Mucosa of rectum (tissue), 2 donors: ENCODE measurements around the gene RPS15A.
A peak's percentile ranks its signal among the peaks of the same experiment; 100 is the strongest.

Experiments used
- H3K27ac ChIP-seq, 2 donors: one replicate each; pipeline ENCODE4 v1.7.0; 2013; ENCODE audit warnings: inconsistent platforms in 2 of 2, low read depth in 2 of 2, low read length in 2 of 2
- H3K27me3 ChIP-seq, 2 donors: one replicate each; pipeline ENCODE4 v1.7.0; 2013; ENCODE audit warnings: low read length in 2 of 2; ENCODE audit not compliant: control insufficient read depth in 2 of 2, insufficient read depth in 2 of 2
- H3K36me3 ChIP-seq, 2 donors: one replicate each; pipeline ENCODE4 v1.7.0; 2013; ENCODE audit warnings: low read length in 2 of 2; ENCODE audit not compliant: control insufficient read depth in 2 of 2, insufficient read depth in 2 of 2
- H3K4me1 ChIP-seq, 2 donors: one replicate each; pipeline ENCODE4 v1.7.0; 2013; ENCODE audit warnings: low read length in 2 of 2, mild to moderate bottlenecking in 1 of 2; ENCODE audit not compliant: control insufficient read depth in 2 of 2, insufficient read depth in 2 of 2
- H3K4me3 ChIP-seq, 2 donors: one replicate each; pipeline ENCODE4 v1.7.0; 2013; ENCODE audit warnings: low read length in 2 of 2
- H3K9ac ChIP-seq, 2 donors: one replicate each; pipeline ENCODE4 v1.7.0; 2013; ENCODE audit warnings: low read length in 2 of 2, low read depth in 1 of 2, mild to moderate bottlenecking in 1 of 2
- H3K9me3 ChIP-seq, 2 donors: one replicate each; pipeline ENCODE4 v1.7.0; 2013; ENCODE audit warnings: low read length in 2 of 2; ENCODE audit not compliant: control insufficient read depth in 2 of 2
- donor health status: healthy.
- donor health status: Normal muscosa, but diverticular disease.

The RPS15A gene

GRCh38 chr16:18799500-18799899, 9.4 kb upstream of the RPS15A start:
- Histone ChIP-seq H3K4me1 (peaks cover 12 to 14% of the 10 kb centered on the region in 2 donors), H3K4me3 (no peak overlapping the region)

GRCh38 chr16:18797746-18798145, 7.6 kb upstream of the RPS15A start:
- H3K27me3 ChIP-seq: no peaks in the 10 kb centered on the region
- no peaks in the 10 kb centered on the region for H3K9me3 ChIP-seq
- H3K4me3 ChIP-seq: no peak overlapping the region
- H3K4me1 ChIP-seq: peaks cover 12 to 14% of the 10 kb centered on the region in 2 donors
- H3K27ac ChIP-seq: no peak overlapping the region
- H3K9ac ChIP-seq: no peak overlapping the region
- peaks cover 21 to 34% of the 10 kb centered on the region in 2 donors for H3K36me3 ChIP-seq

More at GRCh38 chr16:18799500-18799899, 9.4 kb upstream of the RPS15A start:
- Histone ChIP-seq H3K27ac (no peak overlapping the region), H3K9ac (no peak overlapping the region), H3K27me3 (no peaks in the 10 kb centered on the region), H3K36me3 (peaks cover 7 to 20% of the 10 kb centered on the region in 2 donors), H3K9me3 (no peaks in the 10 kb centered on the region)

- peaks cover 9 to 12% of the 10 kb centered on the region in 2 donors for H3K4me1 ChIP-seq
- no peaks in the 10 kb centered on the region for H3K27me3 ChIP-seq
- no peaks in the 10 kb centered on the region for H3K9me3 ChIP-seq
- H3K27ac ChIP-seq: no peak overlapping the region
- no peak overlapping the region for H3K9ac ChIP-seq
- H3K4me3 ChIP-seq: no peak overlapping the region
- peaks cover 22 to 40% of the 10 kb centered on the region in 2 donors for H3K36me3 ChIP-seq
Observed at GRCh38 chr16:18796377-18796776, 6.2 kb upstream of the RPS15A start.

- Histone ChIP-seq H3K36me3 (peaks cover 28 to 43% of the 10 kb centered on the region in 2 donors), H3K27ac (no peak overlapping the region)
Observed at GRCh38 chr16:18792836-18793433, 2.8 kb upstream of the RPS15A start.

GRCh38 chr16:18789515-18789849, 652 bp downstream of the RPS15A start:
- H3K27ac ChIP-seq: peak overlapping the region; percentile 81 to 84
- no peaks in the 10 kb centered on the region for H3K27me3 ChIP-seq
- peak overlapping the region; percentile 98 to 99 for H3K4me3 ChIP-seq

More at GRCh38 chr16:18792836-18793433, 2.8 kb upstream of the RPS15A start:
- Histone ChIP-seq H3K27me3 (no peaks in the 10 kb centered on the region), H3K4me1 (peaks cover 8 to 12% of the 10 kb centered on the region in 2 donors), H3K4me3 (no peak overlapping the region), H3K9me3 (no peaks in the 10 kb centered on the region), H3K9ac (no peak overlapping the region)

GRCh38 chr16:18788828-18789514, 1.2 kb downstream of the RPS15A start:
- Histone ChIP-seq H3K4me3 (peak overlapping the region; percentile 98 to 99), H3K36me3 (peaks cover 41 to 54% of the 10 kb centered on the region in 2 donors), H3K27me3 (no peaks in the 10 kb centered on the region), H3K27ac (peak overlapping the region; percentile 81 to 84), H3K9ac (peak overlapping the region; percentile 85 to 94), H3K4me1 (peaks cover 16 to 17% of the 10 kb centered on the region in 2 donors), H3K9me3 (no peaks in the 10 kb centered on the region)

More at GRCh38 chr16:18789515-18789849, 652 bp downstream of the RPS15A start:
- Histone ChIP-seq H3K4me1 (peaks cover 16 to 17% of the 10 kb centered on the region in 2 donors), H3K36me3 (peaks cover 44 to 54% of the 10 kb centered on the region in 2 donors), H3K9ac (peak overlapping the region; percentile 85 to 94), H3K9me3 (no peaks in the 10 kb centered on the region)

GRCh38 chr16:18784917-18785623, 5.1 kb downstream of the RPS15A start:
- no peaks in the 10 kb centered on the region for H3K27me3 ChIP-seq
- H3K9me3 ChIP-seq: no peaks in the 10 kb centered on the region
- peaks cover 16 to 17% of the 10 kb centered on the region in 2 donors for H3K4me1 ChIP-seq
- H3K36me3 ChIP-seq: peaks cover 46 to 55% of the 10 kb centered on the region in 2 donors
- no peak overlapping the region for H3K9ac ChIP-seq
- H3K4me3 ChIP-seq: no peak overlapping the region
- no peak overlapping the region for H3K27ac ChIP-seq

GRCh38 chr16:18783430-18784341, 6.4 kb downstream of the RPS15A start:
- peaks cover 10 to 11% of the 10 kb centered on the region in 2 donors for H3K4me1 ChIP-seq
- no peak overlapping the region for H3K9ac ChIP-seq
- no peaks in the 10 kb centered on the region for H3K9me3 ChIP-seq
- H3K4me3 ChIP-seq: no peak overlapping the region
- no peaks in the 10 kb centered on the region for H3K27me3 ChIP-seq
- H3K36me3 ChIP-seq: peaks cover 42 to 55% of the 10 kb centered on the region in 2 donors
- H3K27ac ChIP-seq: no peak overlapping the region

GRCh38 chr16:18782697-18783429, 7.3 kb downstream of the RPS15A start:
- H3K27ac ChIP-seq: no peak overlapping the region
- H3K4me3 ChIP-seq: no peak overlapping the region
- H3K9ac ChIP-seq: no peak overlapping the region
- peaks cover 4 to 8% of the 10 kb centered on the region in 2 donors for H3K4me1 ChIP-seq
- H3K27me3 ChIP-seq: no peaks in the 10 kb centered on the region
- no peaks in the 10 kb centered on the region for H3K9me3 ChIP-seq
- peaks cover 40 to 51% of the 10 kb centered on the region in 2 donors for H3K36me3 ChIP-seq
